ENCODE results near the gene B3GNT2.
"Not testable (repeated sequence)": the region's sequence is repeated elsewhere in the genome, so short reads cannot be mapped to it uniquely, and the experiment has no call there.

Gene B3GNT2

DNA sequence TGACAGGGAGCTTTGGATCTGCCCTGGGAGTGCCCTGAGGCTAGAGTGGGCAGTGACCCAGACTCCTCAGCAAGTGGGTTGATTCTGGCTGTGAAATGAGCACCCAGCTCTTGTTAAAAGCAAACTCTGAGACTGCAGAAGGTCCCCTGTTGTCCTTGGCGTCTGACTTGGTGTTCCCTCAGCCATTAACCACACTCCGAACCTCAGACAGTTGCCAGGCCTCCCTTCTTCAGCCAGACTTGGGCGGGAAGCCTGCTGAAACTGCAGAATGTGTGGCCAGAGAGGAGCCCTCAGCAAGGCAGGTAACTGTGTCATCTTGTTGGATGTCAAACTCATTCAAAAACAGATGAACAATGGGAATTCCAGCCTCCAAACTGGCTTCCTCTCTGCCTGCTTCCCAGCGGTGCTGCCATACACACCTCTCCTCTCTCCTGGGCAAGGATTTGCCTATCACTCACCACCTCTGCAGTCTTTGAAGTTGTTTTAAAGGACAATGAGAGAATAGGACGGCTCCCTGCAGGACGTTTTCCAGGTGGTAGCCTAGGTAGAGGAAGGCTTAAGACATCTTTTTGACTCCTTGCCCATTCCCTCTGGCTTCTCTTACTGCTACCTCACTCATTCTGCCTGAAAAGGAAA lies 38.9 kb upstream of the B3GNT2 start:
- TF ChIP-seq, protein P1, sequence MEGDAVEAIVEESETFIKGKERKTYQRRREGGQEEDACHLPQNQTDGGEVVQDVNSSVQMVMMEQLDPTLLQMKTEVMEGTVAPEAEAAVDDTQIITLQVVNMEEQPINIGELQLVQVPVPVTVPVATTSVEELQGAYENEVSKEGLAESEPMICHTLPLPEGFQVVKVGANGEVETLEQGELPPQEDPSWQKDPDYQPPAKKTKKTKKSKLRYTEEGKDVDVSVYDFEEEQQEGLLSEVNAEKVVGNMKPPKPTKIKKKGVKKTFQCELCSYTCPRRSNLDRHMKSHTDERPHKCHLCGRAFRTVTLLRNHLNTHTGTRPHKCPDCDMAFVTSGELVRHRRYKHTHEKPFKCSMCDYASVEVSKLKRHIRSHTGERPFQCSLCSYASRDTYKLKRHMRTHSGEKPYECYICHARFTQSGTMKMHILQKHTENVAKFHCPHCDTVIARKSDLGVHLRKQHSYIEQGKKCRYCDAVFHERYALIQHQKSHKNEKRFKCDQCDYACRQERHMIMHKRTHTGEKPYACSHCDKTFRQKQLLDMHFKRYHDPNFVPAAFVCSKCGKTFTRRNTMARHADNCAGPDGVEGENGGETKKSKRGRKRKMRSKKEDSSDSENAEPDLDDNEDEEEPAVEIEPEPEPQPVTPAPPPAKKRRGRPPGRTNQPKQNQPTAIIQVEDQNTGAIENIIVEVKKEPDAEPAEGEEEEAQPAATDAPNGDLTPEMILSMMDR (IDR thresholded peaks at IDR 0.05; ENCODE audit: low read depth, low read length) = no peak
- H3K4me3 ChIP-seq (ENCODE audit: low read depth, low read length) = no peak overlapping the region

DNA sequence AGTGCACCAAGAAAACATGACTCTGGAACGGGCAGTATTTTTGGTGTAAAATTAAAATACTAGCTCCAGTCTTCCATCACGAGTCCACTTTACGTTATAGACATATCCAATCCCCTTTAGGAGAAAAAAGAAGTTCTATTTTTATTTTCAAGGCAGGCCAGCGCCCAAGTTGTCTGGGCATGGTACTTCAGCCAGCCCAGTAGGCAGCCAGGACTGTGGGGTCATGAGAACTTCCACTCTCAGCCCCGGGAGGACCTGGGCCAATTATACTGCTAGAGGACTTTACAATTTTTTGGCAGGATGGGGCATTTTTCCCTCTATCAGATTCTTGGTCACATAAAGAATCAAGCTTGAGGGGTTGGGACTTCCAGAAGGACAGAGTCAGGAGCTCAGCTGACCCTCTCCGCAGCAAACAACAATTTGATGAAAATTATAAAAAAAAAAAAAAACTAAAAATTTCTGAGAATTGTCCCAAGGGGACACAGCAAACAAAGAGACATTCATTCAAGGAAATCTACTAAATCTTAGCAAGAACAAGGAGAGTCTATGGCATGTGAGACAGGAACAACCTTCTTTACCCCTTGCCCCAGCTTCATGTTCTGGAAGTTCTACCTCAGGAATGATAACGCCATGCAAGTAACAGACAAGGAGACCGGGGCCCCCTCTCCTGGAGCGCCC lies 37.3 kb upstream of the B3GNT2 start:
- TF ChIP-seq, protein P1 (IDR thresholded peaks at IDR 0.05; ENCODE audit: low read depth, low read length) = no peak
- H3K4me3 ChIP-seq (ENCODE audit: low read depth, low read length) = no peak overlapping the region

DNA sequence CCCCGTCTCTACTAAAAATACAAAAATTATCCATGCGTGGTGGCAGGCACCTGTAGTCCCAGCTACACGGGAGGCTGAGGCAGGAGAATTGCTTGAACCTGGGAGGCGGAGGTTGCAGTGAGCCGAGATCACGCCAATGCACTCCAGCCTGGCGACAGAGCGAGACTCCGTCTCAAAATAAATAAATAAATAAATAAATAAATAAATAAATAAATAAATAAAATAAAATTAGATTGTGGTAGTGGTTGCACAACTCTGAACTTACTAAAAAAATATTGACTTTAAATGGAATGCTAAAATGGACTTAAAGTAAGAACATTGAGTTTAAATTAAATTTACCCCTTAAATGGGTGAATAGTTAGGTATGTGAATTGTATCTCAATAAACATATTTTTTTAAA lies 35.2 kb upstream of the B3GNT2 start:
- H3K4me3 ChIP-seq (ENCODE audit: low read depth, low read length) = not testable (repeated sequence)

DNA sequence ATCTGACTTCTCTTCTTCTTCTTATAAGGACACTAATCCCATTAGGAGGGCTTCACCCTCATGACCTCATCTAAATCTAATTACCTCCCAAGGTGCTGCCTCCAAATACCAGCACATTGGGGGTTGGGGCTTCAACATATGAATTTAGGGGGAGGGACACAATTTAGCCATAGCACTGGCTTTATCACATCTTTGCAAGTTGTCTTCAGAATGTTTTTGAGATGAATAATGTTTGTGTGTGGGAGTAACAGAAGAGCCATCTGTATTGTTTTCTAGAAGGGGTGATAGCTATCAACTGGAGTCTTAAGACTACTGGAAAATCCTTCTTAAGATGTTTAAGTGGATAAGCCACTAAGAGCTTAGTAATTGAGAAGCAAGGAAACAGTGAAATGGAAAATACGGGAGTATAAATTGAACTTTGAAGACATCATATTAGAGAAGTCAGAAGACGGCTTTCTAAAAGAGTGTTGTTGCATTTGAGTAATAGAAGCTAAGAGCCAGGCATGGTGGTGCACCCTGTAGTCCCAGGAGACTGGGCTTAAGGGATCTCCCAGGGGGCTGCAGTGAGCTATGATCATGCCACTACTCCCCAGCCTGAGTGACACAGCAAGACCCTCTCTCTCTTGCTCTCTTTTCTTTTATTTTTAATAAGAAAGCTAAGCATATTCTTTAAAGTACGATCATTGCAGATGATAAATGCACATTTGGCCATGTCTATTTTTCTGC lies 32.6 kb upstream of the B3GNT2 start:
- H3K4me3 ChIP-seq (ENCODE audit: low read depth, low read length) = no peak overlapping the region
- TF ChIP-seq, protein P1 (IDR thresholded peaks at IDR 0.05; ENCODE audit: low read depth, low read length) = no peak

DNA sequence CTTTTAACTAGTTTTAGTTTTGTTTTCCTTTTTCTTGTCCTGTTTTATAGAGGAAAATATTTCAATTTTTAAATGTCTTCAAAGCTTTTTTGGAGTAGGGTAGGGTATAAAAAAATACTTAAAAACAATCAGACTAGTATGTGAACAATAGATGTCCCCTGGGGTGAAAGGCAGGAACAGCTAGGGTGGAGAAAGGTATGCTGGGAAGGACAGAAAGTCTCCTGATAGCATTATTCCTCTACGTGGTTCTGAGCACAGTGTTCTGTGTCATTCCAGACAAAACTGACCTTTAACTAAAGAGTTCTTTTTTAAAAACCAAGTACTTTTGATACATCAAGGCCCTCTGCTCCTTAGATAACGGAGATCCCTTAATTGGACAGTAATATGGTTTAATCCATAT lies 32.1 kb upstream of the B3GNT2 start:
- H3K4me3 ChIP-seq (ENCODE audit: low read depth, low read length) = no peak overlapping the region
- TF ChIP-seq, protein P1 (IDR thresholded peaks at IDR 0.05; ENCODE audit: low read depth, low read length) = no peak

DNA sequence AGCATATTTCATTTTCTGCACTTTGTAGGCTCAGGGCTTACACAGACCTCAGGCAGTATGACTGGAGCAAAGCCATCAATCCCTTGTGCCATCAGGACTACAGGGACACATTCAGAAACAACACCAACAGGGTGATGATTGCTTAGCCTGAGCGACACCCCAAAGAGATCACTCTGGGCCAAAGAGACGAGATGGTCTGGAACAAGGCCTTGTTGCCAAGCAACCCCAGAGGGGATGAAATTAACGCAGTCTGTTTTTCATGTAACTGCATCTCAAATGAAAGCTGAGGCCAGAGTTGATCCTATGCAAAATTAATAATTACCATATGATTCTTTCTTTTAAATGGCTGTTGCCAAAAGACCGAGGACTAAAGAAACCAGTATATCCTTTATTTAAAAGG lies 20.2 kb upstream of the B3GNT2 start:
- TF ChIP-seq, protein P1 (IDR thresholded peaks at IDR 0.05; ENCODE audit: low read depth, low read length) = no peak
- H3K4me3 ChIP-seq (ENCODE audit: low read depth, low read length) = no peak overlapping the region

DNA sequence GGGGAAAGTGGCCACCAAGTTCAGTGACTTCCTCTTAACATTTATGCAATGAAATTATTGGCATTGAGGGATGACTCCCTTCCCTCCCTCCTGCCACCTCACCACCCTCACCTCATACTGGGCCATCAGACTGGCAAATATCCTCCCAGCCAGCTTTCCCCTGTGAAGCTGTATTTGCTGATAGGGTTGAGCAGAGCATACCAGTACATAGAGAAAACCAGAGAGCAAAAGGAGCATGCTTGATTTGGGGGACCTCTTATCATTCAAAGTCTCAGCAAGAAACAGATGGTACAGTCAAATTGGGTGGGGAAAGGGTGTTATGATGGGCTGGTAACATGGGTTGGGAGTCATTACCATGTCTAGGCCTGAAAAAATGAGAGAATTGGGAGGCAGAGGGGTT lies 19.1 kb upstream of the B3GNT2 start:
- TF ChIP-seq, protein P1 (IDR thresholded peaks at IDR 0.05; ENCODE audit: low read depth, low read length) = no peak
- H3K4me3 ChIP-seq (ENCODE audit: low read depth, low read length) = no peak overlapping the region
